Measurements from ENCODE around the gene ALS2. TPM values are rescaled to one million over a fixed set of nuclear protein-coding genes. Genes with fewer than 3 reads are reported as not detected.
A peak's percentile ranks its signal among the peaks of the same experiment; 100 is the strongest.

The ALS2 gene
- total and polyA plus RNA-seq, 2 of the 8 experiments (the other 6 are each of a cell fraction or from before 2014, with no cell fraction given), result 12.1 to 34.5 TPM

- TF ChIP-seq TAF7 (optimal IDR thresholded peaks at IDR 0.05; ENCODE audit: borderline replicate concordance, low read depth, low read length) (peak; percentile 73), NRF1 (IDR thresholded peaks at IDR 0.05; ENCODE audit: low read depth, low read length) (no peak), CBX8 (IDR thresholded peaks at IDR 0.05; ENCODE audit: borderline replicate concordance, low read depth, low read length) (no peak), JUN (IDR thresholded peaks at IDR 0.05; ENCODE audit: low read depth, low read length) (0 out of 2 replicates have a peak, but pooled peaks have one; percentile 56), TCF12 (IDR thresholded peaks at IDR 0.05; ENCODE audit: low read depth, low read length) (no peak), CTBP2 (IDR thresholded peaks at IDR 0.05; ENCODE audit: borderline replicate concordance, insufficient read depth, insufficient read length, low read length) (no peak), E2F6 (IDR thresholded peaks at IDR 0.05) (no peak), SP2 (IDR thresholded peaks at IDR 0.05; ENCODE audit: low read length) (no peak), KDM1A (IDR thresholded peaks at IDR 0.05; ENCODE audit: borderline replicate concordance, low read length) (no peak), USF2 (IDR thresholded peaks at IDR 0.05; ENCODE audit: low read length) (peak; percentile 54; the same call in 1 of the 2 replicates), JUND (IDR thresholded peaks at IDR 0.05; ENCODE audit: low read length) (peak; percentile 98), RBBP5 (IDR thresholded peaks at IDR 0.05; ENCODE audit: borderline replicate concordance, low read depth, low read length) (peak; percentile 78), ATF2 (IDR thresholded peaks at IDR 0.05; ENCODE audit: low read length) (peak; percentile 87), RAD21 (IDR thresholded peaks at IDR 0.05 in 1 of 2, conservative IDR thresholded peaks at IDR 0.05 in 1 of 2; ENCODE audit: low read depth in 2 of 2, low read length in 2 of 2) (no peak), SRF (IDR thresholded peaks at IDR 0.05; ENCODE audit: low read depth, low read length) (0 out of 2 replicates have a peak, but pooled peaks have one; percentile 45), CEBPB (IDR thresholded peaks at IDR 0.05; ENCODE audit: low read depth, low read length) (no peak), GTF2F1 (IDR thresholded peaks at IDR 0.05; ENCODE audit: borderline replicate concordance, low read depth, low read length) (no peak), KDM4A (IDR thresholded peaks at IDR 0.05; ENCODE audit: low read depth, low read length, severe bottlenecking) (peak; percentile 83), CREB1 (IDR thresholded peaks at IDR 0.05) (peak; percentile 96), KDM5A (IDR thresholded peaks at IDR 0.05; ENCODE audit: low read length) (no peak; the same call in 1 of the 2 replicates), POLR2A (IDR thresholded peaks at IDR 0.05; ENCODE audit: control extremely low read depth in 1 of 2, low read depth in 2 of 2, low read length in 2 of 2) (peak; percentile 48 to 83)
Measured at GRCh38 chr2:201780674-201781493, at the start of gene ALS2 (continued).

Measured in H1 (cell line).